RWPE1 (cell line): ENCODE data around the gene GEMIN7.
A peak's percentile ranks its signal among the peaks of the same experiment; 100 is the strongest.

Experiments used
- CTCF ChIA-PET: fragments of 350-600 bp; sonication (Branson Sonifier 250); formaldehyde crosslinking; extraction: SDS; loops from one replicate; lab custom pipeline; 2021; lab: Yijun Ruan, JAX
- POLR2A ChIA-PET: fragments of 400-600 bp; formaldehyde crosslinking; extraction: SDS; loops from one replicate; lab custom pipeline; 2020; ENCODE audit warnings: antibody characterized with exemption; ENCODE audit not compliant: low non-redundant PET; lab: Yijun Ruan, JAX
- DNase-seq: peaks from one replicate; pipeline ENCODE4 v3.0.0; 2012; ENCODE audit warnings: low spot score
- H3K27ac ChIP-seq: fragments of 450-650 bp; 2 replicates; pipeline ENCODE4 v1.5.1; 2017
- TF ChIP-seq, protein P1 (sequence below): fragments of 450-650 bp; conservative IDR thresholded peaks from 2 replicates; pipeline ENCODE4 v1.5.1; 2017; ENCODE audit warnings: low read depth, mild to moderate bottlenecking

Gene GEMIN7

DNA sequence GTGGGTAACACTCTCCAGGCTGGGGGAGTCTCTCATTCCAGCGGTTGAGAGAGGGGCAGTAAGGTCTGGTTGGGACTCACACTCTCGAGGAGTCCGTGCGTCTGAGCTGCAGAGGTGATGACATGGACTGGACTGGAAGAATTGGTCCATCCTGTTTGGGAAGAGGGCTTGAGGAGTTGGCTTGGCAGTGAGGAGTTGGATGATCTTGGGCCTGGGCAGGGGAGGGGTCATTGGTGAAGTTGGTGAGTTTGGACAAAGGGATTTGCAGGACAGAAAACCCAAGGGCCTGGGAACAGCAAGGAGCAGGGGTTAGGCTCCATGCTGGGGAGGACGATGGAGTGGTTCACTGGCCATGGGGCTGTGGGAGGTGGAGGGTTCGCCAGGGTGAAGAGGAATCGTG is 17.6 kb downstream of the GEMIN7 start:
- CTCF ChIA-PET = interaction anchor here (0.6 kb wide), 1 partner anchor 47 kb away, joined by 5 read pairs; no protein-coding TSS in a partner anchor
- H3K27ac ChIP-seq = peak overlapping the region; percentile 93
- TF ChIP-seq, protein P1, sequence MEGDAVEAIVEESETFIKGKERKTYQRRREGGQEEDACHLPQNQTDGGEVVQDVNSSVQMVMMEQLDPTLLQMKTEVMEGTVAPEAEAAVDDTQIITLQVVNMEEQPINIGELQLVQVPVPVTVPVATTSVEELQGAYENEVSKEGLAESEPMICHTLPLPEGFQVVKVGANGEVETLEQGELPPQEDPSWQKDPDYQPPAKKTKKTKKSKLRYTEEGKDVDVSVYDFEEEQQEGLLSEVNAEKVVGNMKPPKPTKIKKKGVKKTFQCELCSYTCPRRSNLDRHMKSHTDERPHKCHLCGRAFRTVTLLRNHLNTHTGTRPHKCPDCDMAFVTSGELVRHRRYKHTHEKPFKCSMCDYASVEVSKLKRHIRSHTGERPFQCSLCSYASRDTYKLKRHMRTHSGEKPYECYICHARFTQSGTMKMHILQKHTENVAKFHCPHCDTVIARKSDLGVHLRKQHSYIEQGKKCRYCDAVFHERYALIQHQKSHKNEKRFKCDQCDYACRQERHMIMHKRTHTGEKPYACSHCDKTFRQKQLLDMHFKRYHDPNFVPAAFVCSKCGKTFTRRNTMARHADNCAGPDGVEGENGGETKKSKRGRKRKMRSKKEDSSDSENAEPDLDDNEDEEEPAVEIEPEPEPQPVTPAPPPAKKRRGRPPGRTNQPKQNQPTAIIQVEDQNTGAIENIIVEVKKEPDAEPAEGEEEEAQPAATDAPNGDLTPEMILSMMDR = no peak
- POLR2A ChIA-PET = no interaction called here
- no peak for DNase-seq

DNA sequence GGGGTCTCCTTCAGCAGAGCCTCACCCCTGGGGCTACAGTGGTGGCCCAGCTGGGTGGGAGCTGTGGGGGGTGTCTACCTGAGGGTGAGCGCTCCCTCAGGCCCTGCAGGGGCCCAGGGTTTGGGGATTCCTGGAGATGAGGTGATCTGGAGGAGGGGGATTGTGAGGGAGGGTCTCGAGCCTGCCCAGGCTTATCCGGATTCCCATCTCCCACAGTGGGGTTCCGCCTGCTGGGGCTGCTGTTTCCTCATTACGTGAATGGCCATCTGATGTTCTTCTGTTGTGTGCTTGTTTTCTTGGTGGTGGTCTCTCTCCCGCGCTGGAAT is 18.4 kb downstream of the GEMIN7 start:
- POLR2A ChIA-PET = no interaction called here
- CTCF ChIA-PET = no interaction called here
- no peak for DNase-seq
- H3K27ac ChIP-seq = peak overlapping the region; percentile 93
- TF ChIP-seq, protein P1 = no peak

DNA sequence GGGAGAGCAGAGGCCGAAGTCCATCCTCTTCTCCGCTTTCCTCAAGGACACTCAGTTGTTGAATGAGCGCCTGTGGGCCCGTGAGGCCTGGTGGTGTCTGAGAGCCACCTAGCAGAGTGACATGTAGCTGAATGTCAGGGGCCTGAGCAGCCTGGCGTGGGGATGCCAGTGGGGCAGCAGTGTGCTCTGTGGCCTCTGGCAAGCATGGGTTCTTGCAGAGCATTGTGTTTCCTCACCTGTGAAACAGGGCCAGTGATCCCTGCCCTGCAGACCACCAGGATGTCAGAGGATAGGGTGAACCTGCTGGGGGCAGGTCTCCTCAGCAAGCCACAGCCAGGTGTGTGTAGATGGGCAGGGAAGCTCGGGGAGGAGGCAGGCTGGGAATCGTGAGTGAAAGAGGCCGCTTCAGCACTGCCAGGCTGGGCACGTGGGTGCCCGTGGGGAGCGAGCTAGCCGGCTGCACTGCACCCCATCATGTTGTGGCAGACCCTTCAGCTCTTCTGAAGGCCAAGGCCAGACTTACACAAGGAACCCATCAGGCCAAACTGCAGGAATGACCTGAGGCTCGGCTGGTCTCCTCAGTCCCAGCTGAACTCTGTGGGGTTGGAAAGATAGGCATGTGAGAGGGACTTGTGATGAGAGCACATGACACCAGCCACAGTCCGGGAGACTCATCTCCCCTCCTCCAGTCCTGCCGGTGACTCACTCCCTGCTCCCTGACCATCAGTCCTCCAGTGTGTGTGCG is 18.9 kb downstream of the GEMIN7 start:
- ChIA-PET CTCF (no interaction called here), POLR2A (no interaction called here)
- DNase-seq = peak; percentile 90
- TF ChIP-seq, protein P1 = no peak
- H3K27ac ChIP-seq = peak overlapping the region; percentile 93

DNA sequence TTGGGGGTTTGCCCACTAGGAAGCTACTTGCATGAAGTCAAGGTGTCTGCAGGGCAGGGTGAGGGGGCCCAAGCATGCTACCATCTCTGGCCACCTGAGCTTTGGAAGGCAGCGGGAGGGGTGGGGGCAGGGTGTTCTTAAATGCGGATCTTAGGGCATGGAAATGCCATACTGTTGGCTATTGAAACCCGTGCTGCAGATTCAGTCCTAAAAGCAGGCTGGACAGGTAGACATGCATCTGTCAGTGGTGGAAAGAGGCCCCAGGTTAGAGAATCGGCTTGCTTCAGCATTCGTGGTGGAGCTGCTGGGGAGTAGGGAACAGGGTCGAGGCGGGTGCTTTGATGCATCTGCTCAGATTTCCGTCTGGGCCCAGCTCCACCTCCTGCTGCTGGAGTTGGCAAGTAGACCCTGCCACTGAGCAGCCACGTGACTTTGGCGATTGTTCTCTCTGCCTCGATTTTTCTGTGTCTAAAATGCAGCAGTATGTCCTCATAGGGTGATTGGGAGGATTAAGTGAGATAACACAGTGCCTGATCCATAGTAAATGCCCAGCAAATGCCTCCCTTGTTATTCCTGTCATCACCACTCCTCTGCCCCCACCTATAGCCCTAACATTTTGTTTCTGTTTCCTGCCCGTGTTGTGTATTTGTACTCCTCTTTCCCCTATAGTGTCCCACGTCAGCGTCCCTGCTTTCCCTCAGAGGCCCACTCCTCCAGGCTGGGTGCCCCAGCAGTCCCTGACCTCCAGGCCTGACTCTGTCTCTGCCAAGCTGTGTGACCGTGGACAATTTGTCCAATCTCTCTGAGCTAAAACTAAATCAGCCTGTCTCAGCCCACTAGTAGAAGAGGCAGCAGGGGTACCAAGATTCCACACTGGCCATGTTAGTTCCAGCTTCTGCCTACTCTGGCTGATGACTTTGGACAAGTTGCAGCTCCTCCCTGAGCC is 19.7 kb downstream of the GEMIN7 start:
- ChIA-PET CTCF (interaction anchor here (0.5 kb wide), 1 partner anchor 39 kb away, joined by 3 read pairs; no protein-coding TSS in a partner anchor), POLR2A (no interaction called here)
- DNase-seq = no peak
- TF ChIP-seq, protein P1 = no peak
- H3K27ac ChIP-seq = peak overlapping the region; percentile 93

DNA sequence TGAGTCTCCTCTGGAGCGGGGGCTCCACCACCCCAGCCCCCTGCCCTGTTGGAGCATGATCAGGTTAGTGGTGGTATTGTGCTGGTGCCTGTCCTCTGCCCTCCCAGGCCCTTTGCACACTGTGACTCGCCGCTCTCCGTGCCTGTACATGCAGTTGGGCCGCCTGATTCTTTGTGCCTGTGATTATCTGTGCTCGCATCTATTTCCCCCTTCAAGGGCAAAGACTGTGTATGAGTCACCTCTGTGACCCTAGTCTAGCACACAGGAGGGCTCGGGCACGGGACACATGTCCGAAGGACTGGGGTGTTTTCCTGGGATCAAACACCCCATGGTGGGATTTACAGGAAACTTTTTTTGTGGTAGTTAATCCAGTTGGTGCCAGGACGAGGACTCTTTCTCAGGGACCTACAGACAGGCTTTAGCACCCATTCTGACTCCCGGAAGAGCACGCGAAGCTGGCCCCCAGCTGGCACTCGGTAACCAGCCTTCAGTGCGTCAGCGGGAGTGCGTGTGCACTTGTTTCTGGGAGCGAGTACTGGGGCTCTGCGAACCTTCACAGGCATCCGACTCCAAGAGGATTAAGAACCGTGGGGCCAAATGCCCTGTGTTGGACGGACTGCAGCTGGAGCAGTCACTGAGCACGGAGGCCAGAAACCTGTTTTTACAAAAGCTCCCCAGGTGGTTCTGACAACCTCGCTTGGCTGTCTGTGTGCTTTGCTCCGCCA is 20.6 kb downstream of the GEMIN7 start:
- DNase-seq = no peak
- ChIA-PET POLR2A (no interaction called here), CTCF (interaction anchor here (0.5 kb wide), 1 partner anchor 40 kb away, joined by 3 read pairs; no protein-coding TSS in a partner anchor)
- peak overlapping the region; percentile 93 for H3K27ac ChIP-seq
- TF ChIP-seq, protein P1 = no peak

DNA sequence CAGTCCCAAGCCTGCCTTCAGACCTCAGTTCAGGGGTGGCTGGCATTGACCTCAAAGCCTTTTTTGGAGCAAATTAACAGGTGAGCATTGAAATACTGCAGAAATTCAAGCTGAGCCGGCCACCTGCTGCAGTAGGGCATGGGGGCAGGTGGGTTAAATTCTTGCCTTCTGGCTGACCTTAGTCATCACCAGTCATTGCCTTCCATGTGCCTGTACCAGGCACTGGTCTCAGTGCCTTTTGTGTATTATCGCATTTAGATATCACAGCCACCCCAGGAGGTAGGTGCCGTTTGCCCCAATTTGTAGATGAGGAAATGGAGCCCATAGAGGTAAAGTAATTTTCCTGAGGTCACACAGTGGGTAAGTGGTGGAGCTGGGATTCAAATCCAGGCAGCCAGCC is 21.1 kb downstream of the GEMIN7 start:
- H3K27ac ChIP-seq = peak overlapping the region; percentile 93
- CTCF ChIA-PET = no interaction called here
- TF ChIP-seq, protein P1 = no peak
- no peak for DNase-seq
- POLR2A ChIA-PET = no interaction called here
